Tibial nerve (tissue), 4 donors: ENCODE results near the gene FIGNL1.

Source experiments
- CTCF ChIP-seq, 5 experiments: fragments of 200-600 bp in 3 of 5; fragments of 450-650 bp in 2 of 5; sonication (generic) in 3 of 5; IDR thresholded peaks; one replicate each; pipeline ENCODE4 v1.5.1; 2016 to 2019; ENCODE audit warnings: antibody characterized with exemption in 5 of 5, mild to moderate bottlenecking in 3 of 5, moderate library complexity in 2 of 5
- EP300 ChIP-seq, 2 donors: sonication (generic); formaldehyde crosslinking; IDR thresholded peaks; one replicate each; pipeline ENCODE4 v1.6.1; 2017; ENCODE audit warnings: antibody characterized with exemption in 2 of 2, mild to moderate bottlenecking in 1 of 2
- POLR2A ChIP-seq, 2 donors: fragments of 450-650 bp; IDR thresholded peaks; one replicate each; pipeline ENCODE4 v1.6.1; 2017; ENCODE audit warnings: antibody characterized with exemption in 2 of 2, mild to moderate bottlenecking in 2 of 2, moderate library complexity in 2 of 2

- TF ChIP-seq EP300 (IDR thresholded peaks at IDR 0.05): no peak
- TF ChIP-seq CTCF (IDR thresholded peaks at IDR 0.05): no peak
- no peak for TF ChIP-seq POLR2A (IDR thresholded peaks at IDR 0.05)
These were observed 45.8 kb downstream of the FIGNL1 start for GRCh38 chr7:50404392-50404791.
